Astrocyte (in vitro differentiated cells and primary cell): Measurements from ENCODE around the gene LRCH1. TPM values are rescaled to one million over a fixed set of nuclear protein-coding genes. Genes with fewer than 3 reads are reported as not detected.

Experiments used
- DNase-seq: peaks from one replicate; pipeline ENCODE4 v3.0.0-alpha.2; 2010; ENCODE audit warnings: low read depth
- FAIRE-seq: peaks from 2 replicates; lab custom pipeline; 2011; peaks lifted over from hg19 to GRCh38; lab: Jason Lieb, UNC
- H2AFZ ChIP-seq: 2 replicates; pipeline ENCODE4 v1.6.0; 2012; ENCODE audit warnings: low read depth, low read length, inconsistent platforms
- H3K27ac ChIP-seq: 2 replicates; pipeline ENCODE4 v1.5.1; 2011; ENCODE audit warnings: low read depth, low read length, inconsistent platforms
- H3K27me3 ChIP-seq: 2 replicates; pipeline ENCODE4 v1.6.0; 2011; ENCODE audit warnings: low read length, inconsistent platforms; ENCODE audit not compliant: insufficient read depth
- H3K36me3 ChIP-seq: 2 replicates; pipeline ENCODE4 v1.5.1; 2011; ENCODE audit warnings: low read length, inconsistent platforms; ENCODE audit not compliant: insufficient read depth
- H3K4me1 ChIP-seq: 2 replicates; pipeline ENCODE4 v1.5.1; 2011; ENCODE audit warnings: low read length, inconsistent platforms; ENCODE audit not compliant: insufficient read depth
- H3K4me2 ChIP-seq: 2 replicates; pipeline ENCODE4 v1.6.0; 2012; ENCODE audit warnings: low read length, inconsistent platforms
- H3K4me3 ChIP-seq: 2 replicates; pipeline ENCODE4 v1.5.1; 2011; ENCODE audit warnings: low read depth, mild to moderate bottlenecking, low read length, inconsistent platforms; ENCODE audit not compliant: insufficient read depth
- H3K79me2 ChIP-seq: 2 replicates; pipeline ENCODE4 v1.6.0; 2012; ENCODE audit warnings: mild to moderate bottlenecking, low read length, inconsistent platforms; ENCODE audit not compliant: insufficient read depth
- H3K9ac ChIP-seq: 2 replicates; pipeline ENCODE4 v1.6.0; 2012; ENCODE audit warnings: mild to moderate bottlenecking, low read length, inconsistent platforms
- H3K9me3 ChIP-seq: 2 replicates; pipeline ENCODE4 v1.5.1; 2012; ENCODE audit warnings: low read depth, mild to moderate bottlenecking, low read length, inconsistent platforms; ENCODE audit not compliant: insufficient read depth
- H4K20me1 ChIP-seq: 2 replicates; pipeline ENCODE4 v1.6.0; 2012; ENCODE audit warnings: low read length, inconsistent platforms; ENCODE audit not compliant: insufficient read depth
- H3K27ac Mint-ChIP-seq: one replicate; pipeline ENCODE4 v1.8.0; 2021; ENCODE audit warnings: mild to moderate bottlenecking, mixed read lengths; ENCODE audit not compliant: unreplicated experiment
- H3K27me3 Mint-ChIP-seq: one replicate; pipeline ENCODE4 v1.8.0; 2021; ENCODE audit warnings: low read depth, mixed read lengths; ENCODE audit not compliant: unreplicated experiment
- H3K36me3 Mint-ChIP-seq: one replicate; pipeline ENCODE4 v1.8.0; 2021; ENCODE audit warnings: low read depth, mixed read lengths; ENCODE audit not compliant: unreplicated experiment
- H3K4me1 Mint-ChIP-seq: one replicate; pipeline ENCODE4 v1.8.0; 2021; ENCODE audit warnings: low read depth, mixed read lengths; ENCODE audit not compliant: unreplicated experiment
- H3K4me3 Mint-ChIP-seq: one replicate; pipeline ENCODE4 v1.8.0; 2021; ENCODE audit warnings: mild to moderate bottlenecking, moderate library complexity, mixed read lengths; ENCODE audit not compliant: unreplicated experiment
- H3K9me3 Mint-ChIP-seq: one replicate; pipeline ENCODE4 v1.8.0; 2021; ENCODE audit warnings: mild to moderate bottlenecking, mixed read lengths; ENCODE audit not compliant: unreplicated experiment
- CTCF ChIP-seq: IDR thresholded peaks from 2 replicates; pipeline ENCODE4 v1.5.1; 2011; ENCODE audit warnings: low read depth, mild to moderate bottlenecking, inconsistent platforms, low read length, moderate library complexity; ENCODE audit not compliant: insufficient read depth
- EZH2 ChIP-seq: IDR thresholded peaks from 2 replicates; pipeline ENCODE4 v1.6.1; 2012; ENCODE audit warnings: mild to moderate bottlenecking, low read length, inconsistent platforms; ENCODE audit not compliant: insufficient read depth
- total RNA-seq: library from RNA; stranded (reverse); gene quantifications from 2 replicates; pipeline ENCODE4 v1.2.1, GENCODE V29; 2021

The LRCH1 gene
- total RNA-seq, 1 donor from 2014 or later: 17.7 TPM

- H3K27ac ChIP-seq: no peak overlapping the region
- H3K9me3 ChIP-seq: no peaks in the 10 kb centered on the region
- Mint-ChIP-seq H3K27ac (no peak overlapping the region), H3K9me3 (no peaks in the 10 kb centered on the region), H3K4me1 (peaks cover 6% of the 10 kb centered on the region), H3K27me3 (peaks cover 4% of the 10 kb centered on the region), H3K36me3 (no peaks in the 10 kb centered on the region), H3K4me3 (no peak overlapping the region)
- H4K20me1 ChIP-seq: no peaks in the 10 kb centered on the region
- TF ChIP-seq EZH2: no peak
- no peak for TF ChIP-seq CTCF
- H3K4me1 ChIP-seq: no peaks in the 10 kb centered on the region
- no peak overlapping the region for H3K9ac ChIP-seq
- H3K4me2 ChIP-seq: no peak overlapping the region
- H3K79me2 ChIP-seq: no peaks in the 10 kb centered on the region
- H3K36me3 ChIP-seq: no peaks in the 10 kb centered on the region
- no peak overlapping the region for H3K4me3 ChIP-seq
- H2AFZ ChIP-seq: no peak overlapping the region
- FAIRE-seq: no peak
- DNase-seq: no peak
- no peaks in the 10 kb centered on the region for H3K27me3 ChIP-seq
Observed at GRCh38 chr13:46541210-46541609, 11.8 kb upstream of the LRCH1 start.

DNA sequence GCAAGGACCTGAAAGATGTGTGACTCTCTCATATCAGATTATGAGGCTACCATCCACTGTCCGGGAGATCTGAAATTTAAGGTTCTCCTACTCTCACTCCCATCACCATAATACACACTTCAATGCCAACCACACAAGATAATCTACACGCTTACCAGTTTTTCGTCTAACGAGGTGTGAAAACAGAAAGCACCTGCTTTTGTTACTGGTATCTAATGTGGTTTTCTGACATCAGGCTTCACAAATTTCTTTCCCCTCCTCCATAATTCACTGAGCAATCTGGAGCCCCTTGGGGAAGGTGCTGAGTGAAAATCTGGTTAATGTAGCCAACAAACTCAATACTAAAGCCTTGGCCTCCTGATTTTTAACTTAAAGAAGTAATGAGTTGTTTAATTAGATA lies 10.1 kb upstream of the LRCH1 start:
- Histone ChIP-seq H3K79me2 (no peaks in the 10 kb centered on the region), H4K20me1 (no peaks in the 10 kb centered on the region), H3K36me3 (no peaks in the 10 kb centered on the region), H3K9ac (no peak overlapping the region), H3K4me3 (no peak overlapping the region), H2AFZ (no peak overlapping the region), H3K4me1 (no peaks in the 10 kb centered on the region), H3K4me2 (no peak overlapping the region), H3K27me3 (no peaks in the 10 kb centered on the region), H3K9me3 (no peaks in the 10 kb centered on the region), H3K27ac (no peak overlapping the region)
- no peak for FAIRE-seq
- no peaks in the 10 kb centered on the region for H3K36me3 Mint-ChIP-seq
- no peak overlapping the region for H3K27ac Mint-ChIP-seq
- no peak overlapping the region for H3K4me3 Mint-ChIP-seq
- H3K4me1 Mint-ChIP-seq: no peaks in the 10 kb centered on the region
- H3K9me3 Mint-ChIP-seq: no peaks in the 10 kb centered on the region
- no peak for TF ChIP-seq CTCF
- no peak for TF ChIP-seq EZH2
- no peak for DNase-seq
- H3K27me3 Mint-ChIP-seq: peaks cover 6% of the 10 kb centered on the region

DNA sequence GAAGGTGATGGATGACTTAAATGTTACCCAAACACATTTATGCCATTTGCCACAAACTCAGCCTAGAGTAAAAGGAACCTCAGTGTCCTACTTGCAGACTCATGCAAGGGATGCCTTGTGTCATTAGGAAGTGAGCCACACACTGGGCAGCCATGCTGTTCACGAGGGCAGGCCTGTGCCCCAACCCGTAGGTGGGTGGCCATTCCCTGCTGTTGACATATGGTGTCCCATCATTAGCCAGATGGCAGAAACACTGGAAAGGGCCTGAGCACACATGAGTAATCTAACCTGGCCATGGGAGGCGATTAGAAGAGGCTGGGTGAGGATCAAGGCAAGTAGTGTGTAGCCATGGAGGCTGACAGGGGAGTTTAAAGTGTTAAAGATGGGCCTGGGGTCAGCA lies 9.7 kb upstream of the LRCH1 start:
- DNase-seq (no peak), FAIRE-seq (no peak)
- Histone ChIP-seq H3K4me1 (no peaks in the 10 kb centered on the region), H3K27ac (no peak overlapping the region), H3K27me3 (no peaks in the 10 kb centered on the region), H4K20me1 (no peaks in the 10 kb centered on the region), H3K4me2 (no peak overlapping the region), H3K79me2 (no peaks in the 10 kb centered on the region), H3K9ac (no peak overlapping the region), H3K9me3 (no peaks in the 10 kb centered on the region), H3K36me3 (no peaks in the 10 kb centered on the region), H3K4me3 (no peak overlapping the region), H2AFZ (no peak overlapping the region)
- no peaks in the 10 kb centered on the region for H3K36me3 Mint-ChIP-seq
- no peaks in the 10 kb centered on the region for H3K4me1 Mint-ChIP-seq
- TF ChIP-seq CTCF: no peak
- no peak for TF ChIP-seq EZH2
- peaks cover 6% of the 10 kb centered on the region for H3K27me3 Mint-ChIP-seq
- no peak overlapping the region for H3K4me3 Mint-ChIP-seq
- H3K9me3 Mint-ChIP-seq: no peaks in the 10 kb centered on the region
- no peak overlapping the region for H3K27ac Mint-ChIP-seq
